Sigmoid colon (tissue), 3 donors: ENCODE measurements around the gene MT4.

Experiments used
- CTCF ChIP-seq, 4 experiments: fragments of 450-650 bp in 3 of 4; fragments of 200-600 bp in 1 of 4; IDR thresholded peaks; one replicate each; pipeline ENCODE4 v1.5.1; 2016 to 2019; ENCODE audit warnings: antibody characterized with exemption in 4 of 4, mild to moderate bottlenecking in 3 of 4, moderate library complexity in 2 of 4
- POLR2A ChIP-seq, 2 donors: fragments of 450-650 bp; IDR thresholded peaks; one replicate each; pipeline ENCODE4 v1.6.1; 2016; ENCODE audit warnings: antibody characterized with exemption in 2 of 2, mild to moderate bottlenecking in 2 of 2, moderate library complexity in 2 of 2

- no peak for TF ChIP-seq POLR2A (IDR thresholded peaks at IDR 0.05)
- no peak for TF ChIP-seq CTCF (IDR thresholded peaks at IDR 0.05)
Measured at GRCh38 chr16:56569971-56570370, 5.1 kb downstream of the MT4 start.
